GM21825 (cell line): ENCODE results near the gene PLXND1.
"Not testable (repeated sequence)": the region's sequence is repeated elsewhere in the genome, so short reads cannot be mapped to it uniquely, and the experiment has no call there.

Source experiments
- ATAC-seq: cut with Tn5 transposase; IDR thresholded peaks from one replicate; pipeline ENCODE4 v1.9.1; 2021; ENCODE audit warnings: mild to moderate bottlenecking, moderate library complexity; ENCODE audit not compliant: unreplicated experiment

The PLXND1 gene

GRCh38 chr3:129606636-129607390 is at the start of gene PLXND1:
Gene PLXND1, minus strand, starts transcription at chr3:129606676. Its CDS starts 37 bp downstream, at chr3:129606639.
- no peak for ATAC-seq

- no peak for ATAC-seq
Measured at GRCh38 chr3:129655291-129655700, 48.8 kb upstream of the PLXND1 start.

- no peak for ATAC-seq
Measured at GRCh38 chr3:129654131-129654530, 47.7 kb upstream of the PLXND1 start.

GRCh38 chr3:129653019-129653418 is 46.5 kb upstream of the PLXND1 start:
- ATAC-seq: no peak

- ATAC-seq: no peak
Measured at GRCh38 chr3:129651435-129652202, 45.1 kb upstream of the PLXND1 start.

- ATAC-seq: no peak
Measured at GRCh38 chr3:129650256-129650872, 43.9 kb upstream of the PLXND1 start.

GRCh38 chr3:129648391-129648790 is 41.9 kb upstream of the PLXND1 start:
- no peak for ATAC-seq

- ATAC-seq: no peak
Measured at GRCh38 chr3:129645286-129645685, 38.8 kb upstream of the PLXND1 start.

- ATAC-seq: no peak
Measured at GRCh38 chr3:129644836-129645235, 38.4 kb upstream of the PLXND1 start.

GRCh38 chr3:129641567-129642260 is 35.2 kb upstream of the PLXND1 start:
- ATAC-seq: not testable (repeated sequence)

GRCh38 chr3:129640985-129641384 is 34.5 kb upstream of the PLXND1 start:
- ATAC-seq: not testable (repeated sequence)

- no peak for ATAC-seq
Measured at GRCh38 chr3:129638481-129638880, 32.0 kb upstream of the PLXND1 start.

- ATAC-seq: no peak
Measured at GRCh38 chr3:129636082-129636481, 29.6 kb upstream of the PLXND1 start.

GRCh38 chr3:129635656-129636055 is 29.2 kb upstream of the PLXND1 start:
- ATAC-seq: no peak

GRCh38 chr3:129633751-129634481 is 27.4 kb upstream of the PLXND1 start:
- ATAC-seq: no peak

GRCh38 chr3:129632977-129633376 is 26.5 kb upstream of the PLXND1 start:
- ATAC-seq: no peak

GRCh38 chr3:129632556-129632955 is 26.1 kb upstream of the PLXND1 start:
- ATAC-seq: no peak

GRCh38 chr3:129632056-129632455 is 25.6 kb upstream of the PLXND1 start:
- ATAC-seq: no peak

- no peak for ATAC-seq
Measured at GRCh38 chr3:129629011-129629410, 22.5 kb upstream of the PLXND1 start.

GRCh38 chr3:129628169-129628522 is 21.7 kb upstream of the PLXND1 start:
- no peak for ATAC-seq
